Measurements from ENCODE around the gene GLT8D2. TPM values are rescaled to one million over a fixed set of nuclear protein-coding genes. Genes with fewer than 3 reads are reported as not detected.

Gene GLT8D2
- total and polyA plus RNA-seq, 4 experiments from 2014 or later = 0.15 TPM; not detected in 3

GRCh38 chr12:104080764-104081163 lies 30.8 kb upstream of the GLT8D2 start:
- H3K27ac Mint-ChIP-seq = peak overlapping the region in 1 of 7 donors; percentile 25
- intact Hi-C loops (cut with micrococcal nuclease) = no loop called here

GRCh38 chr12:104079024-104079423 lies 29.0 kb upstream of the GLT8D2 start:
- POLR2A ChIA-PET (ENCODE audit: partially characterized antibody) = no interaction called here
- no peak overlapping the region for H3K27ac Mint-ChIP-seq
- peaks cover 18% of the 10 kb centered on the region for H3K36me3 ChIP-seq (ENCODE audit: insufficient read depth, low read length)

More at GRCh38 chr12:104080764-104081163, 30.8 kb upstream of the GLT8D2 start:
- Mint-ChIP-seq H3K27me3 (no peaks in the 10 kb centered on the region), H3K9me3 (no peaks in the 10 kb centered on the region), H3K4me1 (peaks cover 8 to 27% (median 16%) of the 10 kb centered on the region in 4 donors), H3K36me3 (peaks cover 44 to 60% of the 10 kb centered on the region in 2 donors), H3K4me3 (no peak overlapping the region)
- Histone ChIP-seq H3K4me1 (ENCODE audit: insufficient read depth, low read length) (no peaks in the 10 kb centered on the region), H3K27ac (ENCODE audit: low read depth, low read length) (no peak overlapping the region), H3K27me3 (ENCODE audit: insufficient read depth, low read length) (no peaks in the 10 kb centered on the region), H3K9me3 (ENCODE audit: control insufficient read depth in 1 of 2, low read length in 2 of 2) (no peaks in the 10 kb centered on the region), H3K4me3 (ENCODE audit: low read length in 2 of 2) (no peak overlapping the region), H3K36me3 (ENCODE audit: insufficient read depth, low read length) (peaks cover 24% of the 10 kb centered on the region)
- DNase-seq = no peak
- ChIA-PET POLR2A (ENCODE audit: partially characterized antibody) (no interaction called here), CTCF (ENCODE audit: partially characterized antibody) (interaction anchor here (1.4 kb wide), 1 partner anchor 28 kb away, joined by 4 read pairs; no protein-coding TSS in a partner anchor)

DNA sequence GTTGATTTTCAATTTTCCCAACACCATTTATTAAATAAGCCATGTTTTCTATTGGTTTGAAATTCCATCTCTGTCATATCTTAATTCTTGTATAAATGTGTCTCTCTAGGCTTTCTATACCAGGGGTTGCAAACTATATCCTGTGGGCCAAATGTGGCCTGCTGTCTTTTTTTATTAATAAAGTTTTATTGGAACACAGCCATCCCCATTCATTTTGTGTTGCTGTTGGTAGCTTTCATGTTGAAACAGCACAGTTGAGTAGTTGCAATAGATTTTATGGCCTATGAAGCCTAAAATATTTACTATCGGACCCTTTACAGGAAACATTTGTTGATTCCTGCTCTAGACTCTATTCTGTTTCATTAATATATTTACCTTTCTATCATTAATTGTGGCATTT lies 23.7 kb upstream of the GLT8D2 start:
- ChIA-PET CTCF (ENCODE audit: partially characterized antibody) (interaction anchor here (1.7 kb wide), 1 partner anchor 36 kb away, joined by 6 read pairs; no protein-coding TSS in a partner anchor), POLR2A (ENCODE audit: partially characterized antibody) (interaction anchor here (2.3 kb wide), 1 partner anchor 9 kb away, joined by 8 read pairs; the partner anchor contains the start of gene HCFC2)
- intact Hi-C loops (cut with micrococcal nuclease) = no loop called here
- Mint-ChIP-seq H3K9me3 (no peaks in the 10 kb centered on the region), H3K4me1 (peaks cover 11 to 27% (median 18%) of the 10 kb centered on the region in 4 donors), H3K36me3 (peaks cover 38 to 39% of the 10 kb centered on the region in 2 donors), H3K4me3 (no peak overlapping the region), H3K27ac (no peak overlapping the region), H3K27me3 (no peaks in the 10 kb centered on the region)
- Histone ChIP-seq H3K27ac (ENCODE audit: low read depth, low read length) (no peak overlapping the region), H3K27me3 (ENCODE audit: insufficient read depth, low read length) (no peaks in the 10 kb centered on the region), H3K4me3 (ENCODE audit: low read length in 2 of 2) (no peak overlapping the region), H3K9me3 (ENCODE audit: control insufficient read depth in 1 of 2, low read length in 2 of 2) (no peaks in the 10 kb centered on the region), H3K36me3 (ENCODE audit: insufficient read depth, low read length) (peaks cover 2% of the 10 kb centered on the region), H3K4me1 (ENCODE audit: insufficient read depth, low read length) (no peaks in the 10 kb centered on the region)
- DNase-seq = no peak

More at GRCh38 chr12:104079024-104079423, 29.0 kb upstream of the GLT8D2 start:
- no peak for DNase-seq
- Histone ChIP-seq H3K27me3 (ENCODE audit: insufficient read depth, low read length) (no peaks in the 10 kb centered on the region), H3K4me3 (ENCODE audit: low read length in 2 of 2) (no peak overlapping the region), H3K27ac (ENCODE audit: low read depth, low read length) (no peak overlapping the region), H3K4me1 (ENCODE audit: insufficient read depth, low read length) (no peaks in the 10 kb centered on the region), H3K9me3 (ENCODE audit: control insufficient read depth in 1 of 2, low read length in 2 of 2) (no peaks in the 10 kb centered on the region)
- CTCF ChIA-PET (ENCODE audit: partially characterized antibody) = interaction anchor here (1.3 kb wide), 1 partner anchor 30 kb away, joined by 7 read pairs; no protein-coding TSS in a partner anchor
- H3K9me3 Mint-ChIP-seq = no peaks in the 10 kb centered on the region
- H3K4me3 Mint-ChIP-seq = no peak overlapping the region
- intact Hi-C loops (cut with micrococcal nuclease) = no loop called here
- H3K4me1 Mint-ChIP-seq = peaks cover 6 to 20% (median 18%) of the 10 kb centered on the region in 4 donors
- peaks cover 35 to 50% of the 10 kb centered on the region in 2 donors for H3K36me3 Mint-ChIP-seq
- H3K27me3 Mint-ChIP-seq = no peaks in the 10 kb centered on the region

GRCh38 chr12:104072099-104072498 lies 22.1 kb upstream of the GLT8D2 start:
- Mint-ChIP-seq H3K27ac (no peak overlapping the region), H3K4me3 (no peak overlapping the region), H3K9me3 (no peaks in the 10 kb centered on the region), H3K4me1 (peaks cover 17 to 32% (median 23%) of the 10 kb centered on the region in 4 donors), H3K36me3 (peaks cover 34 to 43% of the 10 kb centered on the region in 2 donors), H3K27me3 (no peaks in the 10 kb centered on the region)
- no peaks in the 10 kb centered on the region for H3K27me3 ChIP-seq (ENCODE audit: insufficient read depth, low read length)
- no peaks in the 10 kb centered on the region for H3K4me1 ChIP-seq (ENCODE audit: insufficient read depth, low read length)
- DNase-seq = no peak
- no peak overlapping the region for H3K4me3 ChIP-seq (ENCODE audit: low read length in 2 of 2)
- peaks cover under 1% of the 10 kb centered on the region for H3K36me3 ChIP-seq (ENCODE audit: insufficient read depth, low read length)
- H3K9me3 ChIP-seq (ENCODE audit: control insufficient read depth in 1 of 2, low read length in 2 of 2) = no peaks in the 10 kb centered on the region
- CTCF ChIA-PET (ENCODE audit: partially characterized antibody) = no interaction called here
- H3K27ac ChIP-seq (ENCODE audit: low read depth, low read length) = no peak overlapping the region
- POLR2A ChIA-PET (ENCODE audit: partially characterized antibody) = no interaction called here
- intact Hi-C loops (cut with micrococcal nuclease) = no loop called here

DNA sequence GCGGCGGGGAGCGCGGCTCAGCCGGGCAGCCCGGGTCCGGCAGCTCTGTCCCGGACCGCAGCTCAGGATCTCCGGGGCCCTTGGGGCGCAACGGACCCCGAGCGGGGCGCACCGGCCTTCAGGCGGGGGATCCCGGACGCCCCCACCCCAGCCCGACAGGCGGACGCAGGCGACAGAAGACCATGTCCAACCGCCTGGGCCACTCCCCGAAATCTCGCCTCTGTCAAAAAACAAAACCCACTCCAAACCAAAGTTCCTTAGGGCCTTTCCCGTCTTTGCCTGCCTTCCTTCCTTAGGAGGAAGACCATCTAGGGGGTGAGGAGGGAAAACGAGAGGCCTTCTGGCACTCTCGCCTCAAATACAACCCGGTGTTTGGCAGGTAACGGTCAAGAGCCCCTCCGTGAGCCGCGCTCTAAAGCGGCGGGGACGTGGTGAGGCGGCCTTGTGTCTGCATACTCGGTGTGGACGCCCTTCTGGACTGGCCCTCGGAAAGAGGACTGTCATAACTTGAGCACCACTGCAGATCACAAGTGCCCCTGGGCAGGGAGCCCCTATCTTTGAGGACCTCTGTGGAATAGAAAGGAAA lies 14.9 kb upstream of the GLT8D2 start:
- H3K36me3 ChIP-seq (ENCODE audit: insufficient read depth, low read length) = peaks cover 3% of the 10 kb centered on the region
- intact Hi-C loops (cut with micrococcal nuclease) = loop anchor here (1.0 to 5.0 kb wide), 3 partner anchors 73 to 237 kb away; partner anchors contain the start of genes EID3, HSP90B1 and NFYB
- H3K27me3 Mint-ChIP-seq = peaks cover under 1 to 3% of the 10 kb centered on the region in 2 donors
- H3K9me3 ChIP-seq (ENCODE audit: control insufficient read depth in 1 of 2, low read length in 2 of 2) = no peaks in the 10 kb centered on the region
- peak overlapping the region; percentile 90 to 97 (median 92) for H3K4me3 Mint-ChIP-seq
- no peaks in the 10 kb centered on the region for H3K27me3 ChIP-seq (ENCODE audit: insufficient read depth, low read length)
- peaks cover 22 to 42% (median 24%) of the 10 kb centered on the region in 4 donors for H3K4me1 Mint-ChIP-seq
- DNase-seq = peak in 2 of 5 donors; percentile 4 to 6
- peaks cover 8 to 25% of the 10 kb centered on the region in 2 donors for H3K36me3 Mint-ChIP-seq
- H3K4me1 ChIP-seq (ENCODE audit: insufficient read depth, low read length) = peaks cover 21% of the 10 kb centered on the region
- no peaks in the 10 kb centered on the region for H3K9me3 Mint-ChIP-seq
- peak overlapping the region; percentile 77 for H3K27ac ChIP-seq (ENCODE audit: low read depth, low read length)
- H3K27ac Mint-ChIP-seq = peak overlapping the region; percentile 57 to 95 (median 86)
- peak overlapping the region; percentile 91 to 98 for H3K4me3 ChIP-seq (ENCODE audit: low read length in 2 of 2)
- POLR2A ChIA-PET (ENCODE audit: partially characterized antibody) = interaction anchor here (0.6 to 2.8 kb wide), 10 partner anchors 9 to 224 kb away, joined by 3 to 29 read pairs (median 7); partner anchors contain the start of genes HSP90B1, NFYB, NT5DC3 and TDG
- CTCF ChIA-PET (ENCODE audit: partially characterized antibody) = interaction anchor here (0.7 to 1.7 kb wide), 3 partner anchors 40 to 185 kb away, joined by 3 to 12 read pairs (median 4); no protein-coding TSS in a partner anchor

GRCh38 chr12:104064031-104064841 lies 14.2 kb upstream of the GLT8D2 start, which contains the start of gene HCFC2:
Gene HCFC2 (plus strand): TSS chr12:104064531. CDS start chr12:104064561, 30 bp downstream.
- Histone ChIP-seq H3K9me3 (ENCODE audit: control insufficient read depth in 1 of 2, low read length in 2 of 2) (no peaks in the 10 kb centered on the region), H3K27me3 (ENCODE audit: insufficient read depth, low read length) (peaks cover 5% of the 10 kb centered on the region), H3K4me1 (ENCODE audit: insufficient read depth, low read length) (peaks cover 21% of the 10 kb centered on the region), H3K36me3 (ENCODE audit: insufficient read depth, low read length) (peaks cover 3% of the 10 kb centered on the region), H3K4me3 (ENCODE audit: low read length in 2 of 2) (peak within 1 kb of the TSS; percentile 91 to 98), H3K27ac (ENCODE audit: low read depth, low read length) (peak within 1 kb of the TSS; percentile 77)
- Mint-ChIP-seq H3K4me3 (peak within 1 kb of the TSS; percentile 91 to 97 (median 94)), H3K27ac (peak within 1 kb of the TSS; percentile 85 to 95 (median 92)), H3K4me1 (peaks cover 18 to 35% (median 23%) of the 10 kb centered on the region in 4 donors), H3K36me3 (peaks cover 4 to 21% of the 10 kb centered on the region in 2 donors), H3K27me3 (peaks cover 4 to 5% of the 10 kb centered on the region in 2 donors), H3K9me3 (no peaks in the 10 kb centered on the region)
- intact Hi-C loops (cut with micrococcal nuclease) = loop anchor here (1.0 to 5.0 kb wide), 3 partner anchors 74 to 238 kb away; partner anchors contain the start of genes EID3, HSP90B1 and NFYB
- peak; percentile 83 to 91 (median 86) for DNase-seq
- CTCF ChIA-PET (ENCODE audit: partially characterized antibody) = interaction anchor here (0.7 to 1.7 kb wide), 7 partner anchors 37 to 186 kb away, joined by 3 to 12 read pairs (median 3); no protein-coding TSS in a partner anchor
- POLR2A ChIA-PET (ENCODE audit: partially characterized antibody) = interaction anchor here (0.6 to 2.8 kb wide), 11 partner anchors 9 to 224 kb away, joined by 3 to 29 read pairs (median 6); partner anchors contain the start of genes HSP90B1, NFYB, NT5DC3 and TDG
